ENCODE measurements around the gene EDA.
"Not testable (repeated sequence)": the region's sequence is repeated elsewhere in the genome, so short reads cannot be mapped to it uniquely, and the experiment has no call there.

The EDA gene

DNA sequence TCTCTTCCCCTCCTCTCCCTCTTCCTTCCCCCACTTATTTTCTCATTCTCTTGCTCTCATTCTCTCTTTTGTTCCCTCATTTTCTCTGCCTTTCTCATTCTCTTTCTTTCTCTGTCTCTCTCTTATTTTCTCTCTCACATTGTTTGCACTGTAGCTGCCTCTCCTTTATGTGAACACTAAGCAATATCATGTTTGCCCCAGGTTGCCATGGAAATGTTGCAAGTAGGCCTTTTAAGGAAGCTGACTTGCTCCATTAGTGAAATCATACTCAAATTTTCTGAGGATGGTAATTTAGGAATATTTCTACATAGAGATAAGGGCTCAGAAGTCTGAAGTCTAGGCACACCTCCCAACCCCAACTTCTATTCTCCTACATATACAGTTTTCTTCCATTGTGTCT is 130.1 kb downstream of the EDA start:
- no peak for DNase-seq (ENCODE audit: low read depth)

GRCh38 chrX:69748055-69748454 is 132.1 kb downstream of the EDA start:
- no peak for DNase-seq (ENCODE audit: low read depth)

GRCh38 chrX:69759921-69760625 is 144.2 kb downstream of the EDA start:
- no peak for DNase-seq (ENCODE audit: low read depth)

- DNase-seq (ENCODE audit: low read depth) = no peak
Observed at GRCh38 chrX:69761633-69762032, 145.7 kb downstream of the EDA start.

DNA sequence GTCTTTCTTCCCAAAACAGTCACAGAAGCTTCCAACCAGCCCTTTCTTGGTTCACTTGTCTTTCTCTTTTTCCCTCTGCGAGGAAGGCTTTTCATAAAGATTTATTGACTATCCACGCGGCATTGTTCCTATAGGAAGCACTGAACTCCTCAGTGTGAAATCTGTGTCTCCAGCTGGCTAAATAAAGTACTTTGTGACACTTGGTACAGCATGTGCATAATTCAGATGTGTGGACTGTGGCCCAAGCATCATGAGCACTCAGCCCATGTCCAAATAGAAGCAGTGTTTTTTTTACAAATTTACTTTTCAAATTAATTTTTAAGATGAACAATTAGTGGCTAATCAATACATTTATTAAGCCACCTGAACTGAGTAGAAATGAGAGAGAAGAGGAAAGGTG is 146.4 kb downstream of the EDA start:
- no peak for DNase-seq (ENCODE audit: low read depth)

DNA sequence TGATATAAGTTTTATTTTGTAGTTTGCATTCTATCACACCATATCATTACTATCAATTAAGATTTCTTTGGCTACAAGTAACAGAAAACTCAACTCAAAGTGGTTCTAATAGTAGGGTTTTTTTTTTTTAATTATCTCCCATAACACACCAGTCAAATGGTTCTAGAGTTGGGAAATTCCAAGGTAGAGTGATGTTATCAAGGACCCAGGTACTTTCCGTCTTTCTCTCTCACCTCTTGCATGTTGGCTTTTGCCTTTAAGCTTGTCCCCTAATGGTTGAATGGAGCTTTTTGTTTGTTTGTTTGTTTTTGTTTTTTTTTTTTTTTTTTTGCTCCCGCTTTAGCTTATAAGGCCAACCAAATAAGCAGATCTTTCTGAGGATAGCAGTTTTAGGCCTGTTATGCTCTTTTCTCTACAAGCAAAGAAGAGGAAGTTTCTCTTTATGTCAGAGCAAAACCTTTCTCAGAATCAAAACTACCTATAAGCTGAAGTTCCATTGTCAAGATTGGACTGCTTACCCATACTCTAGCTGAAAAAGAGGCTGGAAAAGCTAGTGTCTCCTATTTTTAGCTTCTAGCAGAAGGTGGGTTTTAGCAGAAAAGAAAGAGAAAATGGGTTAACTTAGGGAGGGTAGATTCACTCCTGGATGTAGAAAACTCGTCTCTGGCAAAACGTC is 177.5 kb downstream of the EDA start:
- no peak for DNase-seq (ENCODE audit: low read depth)

DNA sequence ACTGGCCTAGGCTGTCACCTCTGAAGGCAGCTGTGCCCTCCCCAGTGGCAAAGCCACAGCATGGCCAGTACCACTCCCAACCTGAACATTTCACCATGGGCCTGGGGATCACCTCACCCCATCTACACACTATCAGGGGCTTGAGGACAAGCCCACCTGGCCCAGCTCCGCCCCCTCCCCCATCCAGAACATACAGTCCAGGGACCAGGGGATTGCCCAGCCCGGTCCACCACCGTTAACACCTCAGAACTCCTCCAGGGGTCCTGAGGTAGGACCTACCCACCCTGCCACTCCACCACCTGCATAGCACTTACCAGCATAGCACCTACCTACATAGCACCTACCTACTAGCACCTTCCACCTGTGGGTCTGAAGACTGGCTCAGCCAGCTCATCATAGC is 179.8 kb downstream of the EDA start:
- no peak for DNase-seq (ENCODE audit: low read depth)

DNA sequence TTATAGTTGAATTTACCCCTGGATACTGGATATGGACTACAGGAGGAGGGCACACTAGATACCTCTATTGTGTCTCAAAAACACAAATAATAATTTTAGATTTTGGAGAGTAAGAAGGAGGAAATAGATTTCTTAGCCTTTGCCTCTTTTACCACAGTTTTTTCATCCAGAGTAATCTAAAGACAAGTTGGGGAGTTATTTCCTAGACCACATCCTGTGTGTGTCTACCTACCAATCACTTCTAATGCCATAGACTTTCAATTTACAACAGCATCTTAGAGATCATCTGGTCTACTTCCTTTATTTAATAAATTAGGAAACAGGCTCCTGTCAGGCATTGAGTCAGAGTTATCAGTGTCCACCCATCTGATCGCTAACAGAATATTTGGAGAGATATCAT is 191.5 kb downstream of the EDA start:
- no peak for DNase-seq (ENCODE audit: low read depth)

DNA sequence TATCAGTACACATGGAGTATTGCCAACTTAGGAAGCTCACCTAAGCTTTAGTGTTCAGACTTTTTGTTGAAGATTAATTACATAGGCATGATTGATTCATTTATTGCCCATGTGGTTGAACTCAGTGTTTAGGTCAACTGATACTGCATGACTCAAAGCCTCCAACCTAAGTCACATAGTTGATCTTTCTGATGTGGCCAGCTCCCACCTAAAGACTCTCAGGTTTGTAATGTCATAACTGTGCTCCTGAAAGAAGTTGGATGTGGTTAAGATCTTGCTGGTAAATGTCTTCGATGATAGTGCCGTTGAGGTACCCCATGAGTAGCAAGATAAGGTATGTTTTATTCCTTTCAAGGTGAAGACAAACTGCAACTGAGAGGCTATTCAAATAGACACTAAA is 192.5 kb downstream of the EDA start:
- DNase-seq (ENCODE audit: low read depth) = no peak

DNA sequence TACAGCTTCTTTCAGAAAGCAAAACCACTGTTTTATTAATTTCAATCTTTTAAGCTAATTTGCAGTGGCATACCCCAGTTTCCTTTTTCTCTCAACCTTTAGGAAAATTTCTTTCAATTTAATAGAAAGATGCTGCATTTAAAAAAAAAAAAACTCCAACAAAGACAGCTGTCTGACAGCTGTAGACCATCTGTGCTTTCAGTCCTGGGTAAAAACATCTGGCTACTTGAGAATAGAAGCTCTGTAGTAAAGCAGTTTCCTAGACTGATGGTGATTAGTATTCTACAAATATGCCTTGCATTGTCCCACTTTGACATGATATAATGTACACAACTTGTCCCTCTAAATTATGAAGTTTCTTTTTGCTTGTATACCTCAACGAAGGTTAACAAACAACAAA is 197.8 kb downstream of the EDA start:
- no peak for DNase-seq (ENCODE audit: low read depth)

GRCh38 chrX:69815063-69815462 is 199.2 kb downstream of the EDA start:
- DNase-seq (ENCODE audit: low read depth) = no peak

- no peak for DNase-seq (ENCODE audit: low read depth)
Observed at GRCh38 chrX:69815519-69815918, 199.6 kb downstream of the EDA start.

- DNase-seq (ENCODE audit: low read depth) = no peak
Observed at GRCh38 chrX:69844636-69845035, 228.7 kb downstream of the EDA start.

DNA sequence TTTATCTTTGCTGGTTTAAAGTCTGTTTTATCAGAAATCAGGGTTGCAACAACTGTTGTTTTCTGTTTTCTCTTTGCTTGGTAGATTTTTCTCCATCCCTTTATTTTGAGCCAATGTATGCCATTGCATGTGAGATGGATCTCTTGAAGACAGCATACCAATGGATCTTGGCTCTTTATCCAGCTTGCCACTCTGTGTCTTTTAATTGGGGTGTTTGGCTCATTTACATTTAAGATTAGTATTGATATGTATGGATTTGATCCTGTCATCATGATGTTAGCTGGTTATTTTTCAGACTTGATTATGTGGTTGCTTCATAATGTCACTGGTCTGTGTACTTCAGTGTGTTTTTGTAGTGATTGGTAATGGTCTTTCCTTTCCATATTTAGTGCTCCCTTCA is 244.1 kb downstream of the EDA start:
- DNase-seq (ENCODE audit: low read depth) = not testable (repeated sequence)

GRCh38 chrX:69876221-69876620 is 260.3 kb downstream of the EDA start:
- no peak for DNase-seq (ENCODE audit: low read depth)

GRCh38 chrX:69884210-69884609 is 268.3 kb downstream of the EDA start:
- no peak for DNase-seq (ENCODE audit: low read depth)

- no peak for DNase-seq (ENCODE audit: low read depth)
Observed at GRCh38 chrX:69896046-69896445, 280.1 kb downstream of the EDA start.

DNA sequence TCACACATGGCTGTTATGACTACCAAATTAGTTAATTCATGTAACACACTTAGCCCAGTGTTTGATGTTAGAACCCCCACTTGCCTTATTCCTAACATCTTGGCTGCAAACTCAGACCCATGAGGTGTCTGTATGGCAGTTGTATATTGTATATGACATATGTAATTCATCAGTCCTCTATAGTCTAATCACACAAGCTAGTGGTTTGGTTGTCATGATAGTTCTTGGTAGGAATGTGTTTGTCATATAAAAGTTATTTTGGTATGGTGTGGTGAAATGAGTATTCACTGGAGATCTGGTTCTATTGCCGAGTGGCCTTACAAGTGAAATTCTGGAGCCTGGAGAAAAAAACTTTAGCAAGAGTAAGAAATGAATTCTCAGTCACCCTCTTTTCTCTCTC is 284.6 kb downstream of the EDA start:
- no peak for DNase-seq (ENCODE audit: low read depth)

DNA sequence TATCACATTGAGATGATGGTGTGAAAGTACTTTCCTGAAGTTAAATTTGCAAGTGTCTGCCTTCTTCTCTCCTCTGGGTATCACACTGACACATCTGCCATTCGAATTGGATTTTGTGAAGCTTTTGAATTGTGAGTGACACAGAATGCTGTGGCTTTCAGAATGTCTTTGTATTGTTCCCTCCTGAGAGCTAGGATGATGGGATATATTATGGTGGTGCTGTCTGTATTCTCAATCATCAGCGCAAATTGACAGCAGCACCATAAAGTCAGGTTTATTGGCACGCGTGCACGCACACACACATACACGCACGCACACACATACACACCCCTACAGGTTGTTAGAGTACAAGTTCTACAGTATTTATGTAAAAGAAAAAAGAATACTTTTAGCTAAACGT is 290.5 kb downstream of the EDA start:
- DNase-seq (ENCODE audit: low read depth) = no peak

GRCh38 chrX:69914781-69915180 is 298.9 kb downstream of the EDA start:
- no peak for DNase-seq (ENCODE audit: low read depth)

- no peak for DNase-seq (ENCODE audit: low read depth)
Observed at GRCh38 chrX:69919749-69920148, 303.8 kb downstream of the EDA start.

- DNase-seq (ENCODE audit: low read depth) = no peak
Observed at GRCh38 chrX:69932323-69932722, 316.4 kb downstream of the EDA start.

DNA sequence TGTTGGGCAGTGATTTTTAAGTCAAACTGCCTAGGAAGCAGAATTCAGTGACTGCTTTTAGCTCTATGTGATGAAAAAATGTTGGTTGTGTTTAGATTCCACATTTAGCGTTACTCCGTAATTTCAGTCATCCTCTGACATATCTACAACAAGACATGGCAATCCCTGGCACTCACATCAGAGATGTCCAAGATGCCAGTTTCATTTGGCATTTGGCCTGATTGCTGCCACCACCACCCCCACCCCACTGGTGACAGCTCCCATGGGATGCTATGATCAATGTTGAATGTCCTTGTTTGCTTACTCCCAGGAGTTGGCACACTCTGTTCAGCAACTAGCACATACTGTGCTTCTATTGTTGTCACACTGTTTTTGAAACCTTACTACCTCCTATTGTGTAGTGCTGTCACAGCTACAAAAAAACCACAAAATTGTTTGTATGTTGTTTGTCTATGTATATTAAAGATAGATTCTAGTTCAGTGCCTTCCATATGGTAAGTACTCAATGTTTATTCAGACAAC is 332.4 kb downstream of the EDA start:
- no peak for DNase-seq (ENCODE audit: low read depth)

GRCh38 chrX:69951753-69952152 is 335.8 kb downstream of the EDA start:
- DNase-seq (ENCODE audit: low read depth) = no peak

Data from stimulated activated CD8-positive, alpha-beta memory T cell treated with anti-CD3 and anti-CD28 coated beads, Interleukin-12 subunit alpha, Interleukin-12 subunit beta, amount 100 ng/mL, for 1 hour (primary cell).